ENCODE measurements around the gene SMTNL1. TPM values are rescaled to one million over a fixed set of nuclear protein-coding genes. Genes with fewer than 3 reads are reported as not detected.

SMTNL1 gene
- polyA plus RNA-seq, 1 of the 3 experiments (the other 2 are of a cell fraction), result not detected

- no peaks in the 10 kb centered on the region for H4K20me1 ChIP-seq (ENCODE audit: insufficient read depth)
- DNase-seq, result no peak
- no peak overlapping the region for H3K9ac ChIP-seq
- H3K79me2 ChIP-seq (ENCODE audit: insufficient read depth), result no peaks in the 10 kb centered on the region
- ChIA-PET POLR2A (no interaction called here), CTCF (interaction anchor here (1.1 kb wide), 1 partner anchor 101 kb away, joined by 4 read pairs; no protein-coding TSS in a partner anchor)
- no peaks in the 10 kb centered on the region for H3K36me3 ChIP-seq (replicated peaks in 1 of 2; ENCODE audit: control insufficient read depth in 1 of 2, insufficient read depth in 2 of 2, low read length in 1 of 2)
- 88% methylated on average over 4 of the region's 4 CpGs for WGBS (ENCODE audit: low lambda C conversion rate)
- no peaks in the 10 kb centered on the region for H3K27me3 ChIP-seq (ENCODE audit: insufficient read depth)
- no peaks in the 10 kb centered on the region; a peak in 1 of 4 replicates for H3K4me1 ChIP-seq (ENCODE audit: control insufficient read depth in 1 of 2, insufficient read depth in 2 of 2, low read depth in 1 of 2, low read length in 1 of 2)
- no peaks in the 10 kb centered on the region for H3K9me2 ChIP-seq
- H3K4me2 ChIP-seq, result no peak overlapping the region
- no peak overlapping the region for H3K27ac ChIP-seq (ENCODE audit: low read depth in 2 of 2, low read length in 1 of 2)
- H3K9me3 ChIP-seq, result no peaks in the 10 kb centered on the region
- TF ChIP-seq TCF12 (IDR thresholded peaks at IDR 0.05) (no peak), YY1 (IDR thresholded peaks at IDR 0.05; ENCODE audit: low read depth) (no peak), NFIC (IDR thresholded peaks at IDR 0.05; ENCODE audit: borderline replicate concordance) (no peak), USF2 (IDR thresholded peaks at IDR 0.05; ENCODE audit: borderline replicate concordance, low read depth, low read length) (no peak), RFX5 (IDR thresholded peaks at IDR 0.05; ENCODE audit: low read length) (no peak), JUND (IDR thresholded peaks at IDR 0.05) (no peak), FOSL2 (IDR thresholded peaks at IDR 0.05; ENCODE audit: borderline replicate concordance, low read depth) (no peak), GABPA (IDR thresholded peaks at IDR 0.05; ENCODE audit: low read depth) (no peak), NRF1 (IDR thresholded peaks at IDR 0.05; ENCODE audit: low read depth, low read length) (no peak), SMC3 (IDR thresholded peaks at IDR 0.05; ENCODE audit: low read depth, low read length) (no peak), RXRA (IDR thresholded peaks at IDR 0.05; ENCODE audit: borderline replicate concordance, low read depth) (no peak), RCOR1 (IDR thresholded peaks at IDR 0.05; ENCODE audit: low read length) (no peak), MEF2A (IDR thresholded peaks at IDR 0.05; ENCODE audit: borderline replicate concordance, low read depth) (no peak)
- H2AFZ ChIP-seq (ENCODE audit: low read depth), result no peak overlapping the region
- H3F3A ChIP-seq (replicated peaks; ENCODE audit: insufficient read depth), result no peaks in the 10 kb centered on the region
- no peak overlapping the region for H3K4me3 ChIP-seq (ENCODE audit: low read depth in 2 of 2, low read length in 1 of 2)
These were observed 5.2 kb downstream of the SMTNL1 start for GRCh38 chr11:57542582-57542981.

GRCh38 chr11:57543593-57543992 lies 6.2 kb downstream of the SMTNL1 start:
- ChIA-PET POLR2A (interaction anchor here (0.5 kb wide), 1 partner anchor 219 kb away, joined by 3 read pairs; no protein-coding TSS in a partner anchor), CTCF (interaction anchor here (0.6 to 2.6 kb wide), 4 partner anchors 9 to 50 kb away, joined by 3 to 12 read pairs (median 8); partner anchors contain the start of gene UBE2L6)
- Histone ChIP-seq H3K9ac (no peak overlapping the region), H4K20me1 (ENCODE audit: insufficient read depth) (no peaks in the 10 kb centered on the region), H3K9me2 (no peaks in the 10 kb centered on the region), H3F3A (replicated peaks; ENCODE audit: insufficient read depth) (no peaks in the 10 kb centered on the region), H3K4me3 (ENCODE audit: low read depth in 2 of 2, low read length in 1 of 2) (no peak overlapping the region), H3K36me3 (replicated peaks in 1 of 2; ENCODE audit: control insufficient read depth in 1 of 2, insufficient read depth in 2 of 2, low read length in 1 of 2) (no peaks in the 10 kb centered on the region), H2AFZ (ENCODE audit: low read depth) (no peak overlapping the region), H3K79me2 (ENCODE audit: insufficient read depth) (no peaks in the 10 kb centered on the region), H3K4me1 (ENCODE audit: control insufficient read depth in 1 of 2, insufficient read depth in 2 of 2, low read depth in 1 of 2, low read length in 1 of 2) (no peaks in the 10 kb centered on the region; a peak in 1 of 4 replicates), H3K9me3 (no peaks in the 10 kb centered on the region), H3K27ac (ENCODE audit: low read depth in 2 of 2, low read length in 1 of 2) (no peak overlapping the region), H3K4me2 (no peak overlapping the region), H3K27me3 (ENCODE audit: insufficient read depth) (no peaks in the 10 kb centered on the region)
- WGBS (ENCODE audit: low lambda C conversion rate), result 74% methylated on average over 6 of the region's 6 CpGs
- no peak for DNase-seq
- no peak for TF ChIP-seq FOXJ3 (CRISPR knock-in tag; IDR thresholded peaks at IDR 0.05)
- TF ChIP-seq MAX (IDR thresholded peaks at IDR 0.05; ENCODE audit: low read depth), result no peak
- no peak for TF ChIP-seq EZH2phosphoT487 (IDR thresholded peaks at IDR 0.05; ENCODE audit: borderline replicate concordance, low read depth)
- TF ChIP-seq IRF3 (IDR thresholded peaks at IDR 0.05; ENCODE audit: low read depth, low read length), result no peak
- TF ChIP-seq NFIC (IDR thresholded peaks at IDR 0.05; ENCODE audit: borderline replicate concordance), result no peak
- no peak for TF ChIP-seq RXRA (IDR thresholded peaks at IDR 0.05; ENCODE audit: borderline replicate concordance, low read depth)
- TF ChIP-seq TCF12 (IDR thresholded peaks at IDR 0.05), result no peak
- no peak for TF ChIP-seq SMC3 (IDR thresholded peaks at IDR 0.05; ENCODE audit: low read depth, low read length)
- TF ChIP-seq ZBTB33 (IDR thresholded peaks at IDR 0.05; ENCODE audit: borderline replicate concordance, low read depth), result no peak
- TF ChIP-seq POLR2AphosphoS5 (IDR thresholded peaks at IDR 0.05; ENCODE audit: low read depth, low read length), result no peak
- no peak for TF ChIP-seq RAD21 (IDR thresholded peaks at IDR 0.05; ENCODE audit: low read length)
- TF ChIP-seq NRF1 (IDR thresholded peaks at IDR 0.05; ENCODE audit: low read depth, low read length), result no peak
- no peak for TF ChIP-seq EP300 (IDR thresholded peaks at IDR 0.05; ENCODE audit: borderline replicate concordance in 1 of 2, low read depth in 1 of 2, low read length in 1 of 2)
- TF ChIP-seq SIN3A (IDR thresholded peaks at IDR 0.05; ENCODE audit: borderline replicate concordance, low read depth, low read length), result no peak
- TF ChIP-seq TAF1 (IDR thresholded peaks at IDR 0.05; ENCODE audit: borderline replicate concordance, low read depth, low read length), result no peak
- no peak for TF ChIP-seq YY1 (IDR thresholded peaks at IDR 0.05; ENCODE audit: low read depth)

Data from SK-N-SH (cell line).